Activated naive CD8-positive, alpha-beta T cell treated with anti-CD3 and anti-CD28 coated beads, Interleukin-2, amount 50 U/mL, for 24 hours (primary cell): Measurements from ENCODE around the gene ENPEP.
"Not testable (repeated sequence)": the region's sequence is repeated elsewhere in the genome, so short reads cannot be mapped to it uniquely, and the experiment has no call there.

Source experiments
- ATAC-seq: fragments of 150-1000 bp; cut with Tn5 transposase; one replicate; pipeline ENCODE4 v1.10.0; 2021
- DNase-seq: peaks from one replicate; pipeline ENCODE4 v3.0.0; 2021
- H3K27ac Mint-ChIP-seq: one replicate; pipeline ENCODE4 v1.8.0; 2021; ENCODE audit warnings: mild to moderate bottlenecking, mixed read lengths
- H3K27me3 Mint-ChIP-seq: one replicate; pipeline ENCODE4 v1.8.0; 2021; ENCODE audit warnings: mixed read lengths
- H3K36me3 Mint-ChIP-seq: one replicate; pipeline ENCODE4 v1.8.0; 2021; ENCODE audit warnings: low read depth, mixed read lengths
- H3K4me1 Mint-ChIP-seq: one replicate; pipeline ENCODE4 v1.8.0; 2021; ENCODE audit warnings: mixed read lengths
- H3K4me3 Mint-ChIP-seq: one replicate; pipeline ENCODE4 v1.8.0; 2021; ENCODE audit warnings: mild to moderate bottlenecking, moderate library complexity, mixed read lengths
- H3K9me3 Mint-ChIP-seq: one replicate; pipeline ENCODE4 v1.8.0; 2021; ENCODE audit warnings: mixed read lengths

Gene ENPEP

GRCh38 chr4:110475881-110476818, at the start of gene ENPEP:
ENPEP (plus strand) TSS chr4:110476155; CDS start chr4:110476415, 260 bp downstream.
- Mint-ChIP-seq H3K27ac (no peak within 1 kb of the TSS), H3K36me3 (no peaks in the 10 kb centered on the region), H3K4me1 (no peaks in the 10 kb centered on the region), H3K27me3 (peaks cover 9% of the 10 kb centered on the region), H3K4me3 (no peak within 1 kb of the TSS), H3K9me3 (no peaks in the 10 kb centered on the region)
- no peak for ATAC-seq
- no peak for DNase-seq

DNA sequence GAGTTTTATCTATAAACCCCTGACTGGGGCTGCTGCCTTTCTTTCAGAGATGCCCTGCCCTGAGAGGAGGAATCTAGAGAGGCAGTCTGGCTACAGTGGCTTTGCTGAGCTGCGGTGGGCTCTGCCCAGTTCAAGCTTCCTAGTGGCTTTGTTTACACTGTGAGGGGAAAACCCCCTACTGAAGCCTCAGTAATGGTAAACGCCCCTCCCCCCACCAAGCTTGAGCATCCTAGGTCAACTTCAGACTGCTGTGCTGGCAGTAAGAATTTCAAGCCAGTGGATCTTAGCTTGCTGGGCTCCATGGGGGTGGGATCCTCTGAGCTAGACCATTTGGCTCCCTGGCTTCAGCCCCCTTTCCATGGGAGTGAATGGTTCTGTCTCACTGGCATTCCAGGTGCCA, 44.1 kb upstream of the ENPEP start:
- not testable (repeated sequence) for H3K27me3 Mint-ChIP-seq, ATAC-seq, H3K36me3 Mint-ChIP-seq, H3K27ac Mint-ChIP-seq, H3K4me3 Mint-ChIP-seq, H3K4me1 Mint-ChIP-seq, DNase-seq, H3K9me3 Mint-ChIP-seq

GRCh38 chr4:110437292-110437691, 38.7 kb upstream of the ENPEP start:
- H3K4me3 Mint-ChIP-seq, H3K9me3 Mint-ChIP-seq, H3K27ac Mint-ChIP-seq, DNase-seq, H3K4me1 Mint-ChIP-seq, H3K36me3 Mint-ChIP-seq, ATAC-seq: not testable (repeated sequence)
- peaks cover 12% of the 10 kb centered on the region for H3K27me3 Mint-ChIP-seq

DNA sequence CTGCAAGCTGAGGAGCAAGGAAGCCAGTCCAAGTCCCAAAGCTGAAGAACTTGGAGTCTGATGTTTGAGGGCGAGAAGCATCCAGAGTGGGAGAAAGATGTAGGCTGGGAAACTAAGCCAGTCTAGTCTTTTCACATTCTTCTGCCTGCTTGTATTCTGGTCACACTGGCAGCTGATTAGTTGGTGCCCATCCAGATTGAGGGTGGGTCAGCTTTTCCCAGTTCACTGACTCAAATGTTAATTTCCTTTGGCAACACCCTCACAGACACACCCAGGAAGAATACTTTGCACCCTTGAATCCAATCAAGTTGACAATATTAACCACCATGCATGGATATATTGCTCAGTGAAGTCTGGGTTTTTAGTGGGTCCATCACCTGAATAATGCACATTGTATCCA, 36.7 kb upstream of the ENPEP start:
- H3K4me1 Mint-ChIP-seq, H3K9me3 Mint-ChIP-seq, H3K36me3 Mint-ChIP-seq, DNase-seq, H3K27ac Mint-ChIP-seq, H3K4me3 Mint-ChIP-seq, ATAC-seq: not testable (repeated sequence)
- peaks cover 18% of the 10 kb centered on the region for H3K27me3 Mint-ChIP-seq

- Mint-ChIP-seq H3K36me3 (no peaks in the 10 kb centered on the region), H3K4me1 (no peaks in the 10 kb centered on the region), H3K4me3 (no peak overlapping the region), H3K9me3 (no peaks in the 10 kb centered on the region), H3K27me3 (peaks cover 12% of the 10 kb centered on the region), H3K27ac (no peak overlapping the region)
- ATAC-seq, result peak; percentile 65
- no peak for DNase-seq
These were observed 33.6 kb upstream of the ENPEP start for GRCh38 chr4:110442309-110442708.

DNA sequence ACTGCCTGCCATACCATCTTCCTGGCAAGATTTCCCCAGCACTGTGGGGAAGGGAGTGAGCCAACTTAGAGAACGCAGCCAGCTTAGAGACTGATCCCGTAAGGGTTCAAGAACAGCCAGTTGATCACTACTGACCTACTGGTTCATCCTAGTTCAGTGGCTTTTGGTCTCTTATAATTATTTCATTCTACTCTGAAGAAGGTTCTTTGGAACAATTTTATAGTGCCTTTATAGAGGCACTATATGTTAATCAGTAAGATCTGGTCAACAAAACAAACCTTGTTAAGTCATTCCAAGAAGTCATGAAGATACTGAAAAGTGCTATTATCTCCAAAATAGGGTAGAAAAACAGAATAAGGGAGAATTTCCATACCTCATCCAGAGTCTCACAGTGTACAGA, 33.2 kb upstream of the ENPEP start:
- H3K4me3 Mint-ChIP-seq, result no peak overlapping the region
- DNase-seq (no peak), ATAC-seq (no peak)
- H3K9me3 Mint-ChIP-seq, result no peaks in the 10 kb centered on the region
- peaks cover 11% of the 10 kb centered on the region for H3K27me3 Mint-ChIP-seq
- H3K36me3 Mint-ChIP-seq, result no peaks in the 10 kb centered on the region
- no peaks in the 10 kb centered on the region for H3K4me1 Mint-ChIP-seq
- no peak overlapping the region for H3K27ac Mint-ChIP-seq

DNA sequence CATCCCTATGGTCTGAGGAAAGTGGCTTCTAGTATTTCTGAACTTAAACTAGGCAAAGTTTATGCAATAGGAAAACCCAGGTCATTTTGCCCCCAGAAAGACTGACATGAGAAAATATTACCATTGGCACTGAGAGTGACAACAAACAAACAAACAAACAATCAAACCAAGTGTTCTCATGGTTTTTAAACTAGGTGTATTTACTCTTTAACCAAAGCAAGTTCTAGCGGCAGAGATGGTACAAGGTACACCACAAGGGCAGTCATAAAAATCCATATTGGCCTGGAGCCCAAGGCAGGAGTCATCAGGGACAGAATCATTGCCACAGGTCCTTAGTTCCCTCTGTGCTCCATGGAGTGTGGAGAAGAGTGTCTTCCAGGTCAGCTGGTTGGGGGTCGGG, 26.0 kb upstream of the ENPEP start:
- Mint-ChIP-seq H3K27ac (no peak overlapping the region), H3K36me3 (no peaks in the 10 kb centered on the region), H3K4me3 (no peak overlapping the region), H3K27me3 (no peaks in the 10 kb centered on the region), H3K4me1 (no peaks in the 10 kb centered on the region), H3K9me3 (no peaks in the 10 kb centered on the region)
- no peak for DNase-seq
- ATAC-seq, result no peak

- H3K27me3 Mint-ChIP-seq, result peaks cover 4% of the 10 kb centered on the region
- DNase-seq (no peak), ATAC-seq (no peak)
- H3K9me3 Mint-ChIP-seq, result no peaks in the 10 kb centered on the region
- no peaks in the 10 kb centered on the region for H3K4me1 Mint-ChIP-seq
- no peaks in the 10 kb centered on the region for H3K36me3 Mint-ChIP-seq
- H3K4me3 Mint-ChIP-seq, result no peak overlapping the region
- no peak overlapping the region for H3K27ac Mint-ChIP-seq
These were observed 23.4 kb upstream of the ENPEP start for GRCh38 chr4:110452546-110452945.

GRCh38 chr4:110454441-110454840, 21.5 kb upstream of the ENPEP start:
- ATAC-seq (no peak), DNase-seq (no peak)
- Mint-ChIP-seq H3K36me3 (no peaks in the 10 kb centered on the region), H3K27me3 (peaks cover 4% of the 10 kb centered on the region), H3K27ac (no peak overlapping the region), H3K4me3 (no peak overlapping the region), H3K4me1 (no peaks in the 10 kb centered on the region), H3K9me3 (no peaks in the 10 kb centered on the region)

GRCh38 chr4:110458494-110459266, 17.3 kb upstream of the ENPEP start:
- no peak overlapping the region for H3K4me3 Mint-ChIP-seq
- ATAC-seq (no peak), DNase-seq (no peak)
- H3K27ac Mint-ChIP-seq, result no peak overlapping the region
- no peaks in the 10 kb centered on the region for H3K36me3 Mint-ChIP-seq
- no peaks in the 10 kb centered on the region for H3K4me1 Mint-ChIP-seq
- peaks cover 7% of the 10 kb centered on the region for H3K27me3 Mint-ChIP-seq
- no peaks in the 10 kb centered on the region for H3K9me3 Mint-ChIP-seq

DNA sequence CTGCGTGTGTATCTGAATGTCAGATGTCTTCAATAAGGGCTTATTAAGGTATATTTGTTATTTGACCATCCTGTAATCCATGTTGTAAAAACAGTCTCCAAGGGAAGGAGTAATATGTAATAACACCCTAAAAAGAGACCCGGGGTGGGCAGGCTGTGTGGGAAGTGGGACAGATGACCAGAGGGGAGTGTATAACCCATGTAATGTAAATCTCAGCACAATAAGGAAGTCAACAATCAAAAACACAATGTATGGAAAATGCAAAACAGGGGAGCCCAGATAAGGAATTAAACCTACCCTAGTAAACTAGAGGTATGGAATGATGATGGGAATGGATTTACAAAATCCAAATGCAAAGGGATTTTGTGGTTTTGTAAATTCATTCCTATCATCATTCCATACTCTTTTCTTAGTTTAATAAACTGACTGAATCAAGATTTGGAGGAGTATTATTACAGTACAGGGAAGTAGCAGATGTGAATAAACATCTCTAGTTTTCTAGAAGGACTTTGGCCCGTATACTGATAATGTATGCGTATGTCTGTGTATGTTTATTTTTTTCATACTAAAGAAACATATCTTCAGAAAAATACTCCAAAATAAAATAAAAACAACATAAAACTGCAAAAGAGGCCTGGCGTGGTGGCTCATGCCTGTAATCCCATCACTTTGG, 15.7 kb upstream of the ENPEP start:
- Mint-ChIP-seq H3K27me3 (peaks cover 7% of the 10 kb centered on the region), H3K9me3 (no peaks in the 10 kb centered on the region), H3K4me3 (no peak overlapping the region), H3K27ac (no peak overlapping the region), H3K36me3 (no peaks in the 10 kb centered on the region), H3K4me1 (no peaks in the 10 kb centered on the region)
- ATAC-seq (no peak), DNase-seq (no peak)

- H3K27me3 Mint-ChIP-seq, result peaks cover 2% of the 10 kb centered on the region
- H3K9me3 Mint-ChIP-seq, result peaks cover 13% of the 10 kb centered on the region
- H3K4me1 Mint-ChIP-seq, result no peaks in the 10 kb centered on the region
- no peak overlapping the region for H3K27ac Mint-ChIP-seq
- no peak overlapping the region for H3K4me3 Mint-ChIP-seq
- H3K36me3 Mint-ChIP-seq, result peaks cover 2% of the 10 kb centered on the region
- no peak for DNase-seq
- no peak for ATAC-seq
These were observed 8.6 kb upstream of the ENPEP start for GRCh38 chr4:110467400-110467799.

GRCh38 chr4:110472583-110473329, 3.2 kb upstream of the ENPEP start:
- H3K4me3 Mint-ChIP-seq, result no peak overlapping the region
- peaks cover 13% of the 10 kb centered on the region for H3K9me3 Mint-ChIP-seq
- no peak for DNase-seq
- peaks cover 9% of the 10 kb centered on the region for H3K27me3 Mint-ChIP-seq
- H3K27ac Mint-ChIP-seq, result no peak overlapping the region
- H3K36me3 Mint-ChIP-seq, result peaks cover 2% of the 10 kb centered on the region
- H3K4me1 Mint-ChIP-seq, result no peaks in the 10 kb centered on the region
- ATAC-seq, result no peak

GRCh38 chr4:110474481-110474880, 1.5 kb upstream of the ENPEP start:
- Mint-ChIP-seq H3K4me1 (no peaks in the 10 kb centered on the region), H3K4me3 (no peak overlapping the region), H3K27ac (no peak overlapping the region), H3K36me3 (peaks cover 2% of the 10 kb centered on the region), H3K27me3 (peaks cover 10% of the 10 kb centered on the region), H3K9me3 (peaks cover 2% of the 10 kb centered on the region)
- ATAC-seq (no peak), DNase-seq (no peak)
